Stimulated activated CD4-positive, alpha-beta T cell treated with anti-CD3 and anti-CD28 coated beads, Interleukin-2, amount 100 ng/mL, for 48 hours (primary cell): Measurements from ENCODE around the gene CDH4.

Experiments used
- DNase-seq, 2 donors: peaks; one replicate each; pipeline ENCODE4 v3.0.0-alpha.2; 2020

CDH4 gene

DNA sequence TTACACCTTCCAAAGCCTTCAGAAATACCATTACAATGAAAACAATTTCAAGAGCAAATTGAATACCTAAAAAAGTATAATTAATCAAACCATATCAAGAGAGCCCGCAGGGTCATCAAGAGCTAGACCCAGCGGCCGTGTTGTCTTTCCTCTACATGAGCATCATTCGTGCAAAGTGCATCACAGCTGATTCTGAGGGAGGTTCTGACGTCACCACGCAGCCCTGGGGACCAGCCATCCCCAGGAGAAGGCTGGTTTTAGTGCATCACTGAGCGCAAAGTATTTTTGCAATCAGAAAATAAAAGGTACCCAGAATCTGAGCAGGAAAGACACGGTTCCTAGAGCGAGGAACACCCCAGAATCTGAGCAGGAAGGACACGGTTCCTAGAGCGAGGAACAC is 371.4 kb downstream of the CDH4 start:
- DNase-seq = no peak

DNA sequence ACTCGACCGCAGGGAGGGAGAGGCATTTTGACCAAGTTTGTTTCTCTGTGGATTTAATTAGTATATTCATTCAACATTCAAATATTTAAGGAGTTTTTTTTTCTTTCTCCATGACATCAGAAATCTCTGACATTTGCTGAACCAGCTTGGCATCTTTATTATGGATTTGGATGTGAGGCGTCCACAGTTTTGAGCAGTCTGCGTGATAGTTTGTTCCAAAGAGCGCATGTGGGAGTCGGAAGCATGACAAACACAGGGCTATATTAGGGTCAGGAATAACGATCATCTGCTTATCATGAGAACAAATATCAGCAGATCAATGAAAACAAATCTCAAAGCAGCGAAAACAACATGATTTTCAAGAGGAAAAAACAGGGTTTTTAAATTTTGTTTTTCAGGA is 373.2 kb downstream of the CDH4 start:
- DNase-seq = no peak

DNA sequence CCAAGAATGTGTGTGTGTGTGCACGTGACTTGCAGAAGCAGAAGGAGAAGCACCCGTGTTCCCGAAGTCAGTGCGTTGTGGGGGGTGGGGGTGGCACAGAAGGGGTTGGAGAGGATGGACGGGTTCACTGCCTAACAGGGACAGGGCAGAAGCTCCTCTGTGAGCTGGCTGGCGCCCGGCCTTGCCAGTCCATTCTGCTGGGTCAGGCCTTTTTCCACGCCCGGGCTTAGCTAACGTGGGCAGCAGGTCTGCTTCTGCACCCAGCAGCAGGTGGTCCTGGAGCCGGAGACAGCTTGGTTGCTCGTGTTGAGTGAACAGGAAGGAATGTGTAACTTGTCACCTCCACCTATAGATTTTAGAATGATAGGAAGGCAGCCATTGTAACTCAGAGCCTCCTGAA is 374.4 kb downstream of the CDH4 start:
- no peak for DNase-seq

DNA sequence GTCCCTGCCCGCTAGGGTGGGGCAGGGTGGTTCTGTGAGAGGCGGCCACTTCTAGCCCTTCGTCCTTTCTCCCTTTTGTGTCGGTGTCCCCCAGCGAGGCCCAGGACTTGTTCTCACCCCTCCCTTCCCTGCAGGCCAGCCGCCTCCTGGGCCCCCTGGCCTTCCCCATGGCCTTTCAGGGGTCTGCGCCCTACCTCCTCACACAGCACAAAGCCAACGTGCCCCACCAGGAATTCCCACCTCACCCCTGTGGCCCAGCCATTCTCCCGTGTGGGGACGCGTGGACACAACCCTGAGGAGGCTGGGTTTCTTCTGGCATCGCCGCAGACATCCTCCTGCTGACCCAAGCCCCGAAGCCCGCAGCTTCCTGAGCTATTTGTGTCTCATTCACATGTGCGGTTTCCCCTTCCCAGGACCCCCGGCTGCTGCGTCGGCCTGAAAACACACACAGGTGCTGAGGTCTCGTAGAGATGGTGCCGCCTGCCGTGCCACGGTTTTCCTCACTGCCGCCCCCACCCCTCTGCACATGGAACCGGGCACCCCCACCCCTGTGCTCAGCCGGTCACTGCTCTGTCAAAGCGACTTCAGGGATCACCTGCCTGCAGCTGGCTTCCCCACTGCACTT is 375.8 kb downstream of the CDH4 start:
- DNase-seq = no peak

DNA sequence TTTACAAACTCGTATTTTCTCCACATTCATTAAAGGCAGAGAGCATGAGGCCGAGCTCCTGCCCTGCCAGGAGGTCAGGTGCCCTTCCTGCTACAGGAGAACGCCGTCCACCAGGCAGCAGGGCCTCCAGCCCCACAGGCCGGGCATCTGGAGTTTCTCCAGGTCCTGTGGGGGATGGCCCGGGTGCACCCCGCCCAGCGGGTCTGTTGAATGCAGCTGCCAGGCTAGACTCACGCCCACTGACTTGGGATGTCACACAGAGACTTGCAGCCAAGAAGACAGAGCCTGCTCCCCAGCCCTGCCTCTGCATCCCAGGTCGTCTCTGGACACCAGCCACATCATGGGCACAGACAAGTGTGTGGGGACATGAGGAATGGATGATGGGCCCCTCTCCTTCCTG is 376.4 kb downstream of the CDH4 start:
- DNase-seq = no peak

DNA sequence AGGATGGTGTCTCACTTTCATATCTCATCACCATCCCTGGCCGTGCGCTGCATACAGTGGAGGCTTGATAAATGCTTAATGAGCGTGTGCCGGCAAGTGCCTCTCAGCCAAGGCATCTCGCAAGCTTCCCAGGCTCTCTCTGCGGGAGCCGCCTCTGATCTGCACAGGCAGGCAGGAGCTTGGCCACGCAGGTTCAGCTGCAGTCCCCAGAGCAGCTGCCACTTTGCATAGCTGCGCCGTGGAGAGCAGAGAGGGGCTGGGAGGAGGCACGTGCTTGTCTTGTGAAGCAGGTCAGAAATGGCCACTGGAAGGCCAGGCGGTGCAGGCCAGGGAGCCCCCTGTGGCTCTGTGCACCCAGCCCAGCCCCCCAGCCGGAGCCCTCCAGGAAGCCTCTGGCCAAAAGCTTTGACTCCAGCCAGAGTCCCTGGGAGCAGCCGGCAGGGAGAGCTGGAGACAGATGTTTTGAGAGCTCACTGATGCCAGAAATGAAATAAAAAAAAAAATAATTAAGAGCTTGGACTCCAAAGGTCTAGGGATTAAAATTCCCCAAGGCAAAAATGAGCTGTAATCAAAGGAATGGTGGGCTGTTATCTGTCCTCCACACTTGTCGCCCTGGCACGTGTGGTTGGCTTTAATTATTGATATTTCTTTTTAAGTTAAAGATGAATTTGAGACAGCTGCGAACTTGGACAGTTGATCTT is 377.0 kb downstream of the CDH4 start:
- DNase-seq = no peak

DNA sequence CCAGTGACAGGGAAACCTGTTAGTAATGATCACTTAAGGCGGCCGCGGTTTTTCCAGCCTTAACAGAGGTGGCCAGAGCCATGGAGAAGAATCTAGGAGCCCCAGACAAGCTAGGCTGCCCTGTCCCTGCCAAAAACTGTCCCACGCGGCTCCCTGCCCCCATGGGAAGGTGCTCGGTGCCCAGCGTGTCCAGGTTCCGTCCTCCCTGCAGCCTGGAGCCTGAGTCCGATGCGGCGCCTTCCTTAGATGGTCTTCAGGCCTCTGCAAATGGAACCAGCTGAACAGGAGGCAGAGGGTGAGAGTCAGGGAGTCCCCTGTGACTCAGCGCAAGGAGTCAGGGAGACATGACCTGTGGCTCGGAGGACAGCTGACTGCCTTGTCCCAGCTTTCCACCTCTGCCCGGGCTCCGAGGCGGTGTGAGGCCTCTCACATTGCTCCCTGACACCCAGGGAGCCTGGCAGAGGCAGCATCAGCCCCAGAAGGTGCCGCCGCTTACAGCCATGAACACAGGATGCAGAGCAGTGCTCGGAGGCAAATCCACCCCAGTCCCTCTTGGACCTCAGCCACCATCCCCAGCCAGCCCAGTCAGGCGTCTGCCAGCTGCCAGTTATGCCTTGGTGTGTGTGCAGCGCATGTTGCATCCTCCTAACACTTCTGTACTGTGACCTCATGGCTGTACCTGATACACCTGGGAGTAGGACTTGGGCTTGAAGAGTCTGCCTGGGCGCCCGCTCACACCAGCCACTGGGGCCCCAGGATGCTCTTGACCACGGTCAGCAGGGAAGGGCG is 377.7 kb downstream of the CDH4 start:
- DNase-seq = no peak

DNA sequence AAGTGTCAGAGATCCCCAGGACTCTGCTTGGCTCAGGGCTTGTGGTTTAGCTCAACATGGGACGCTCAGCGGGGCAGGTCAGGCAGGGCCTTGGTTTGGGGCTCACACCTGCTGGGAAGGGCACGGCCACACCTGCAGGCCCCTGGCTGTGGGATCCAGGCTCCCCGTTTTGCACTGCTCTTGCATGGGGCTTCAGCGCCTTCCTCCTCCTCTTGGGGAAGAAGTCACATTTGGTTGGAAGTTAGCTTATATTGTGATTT is 378.3 kb downstream of the CDH4 start:
- no peak for DNase-seq

DNA sequence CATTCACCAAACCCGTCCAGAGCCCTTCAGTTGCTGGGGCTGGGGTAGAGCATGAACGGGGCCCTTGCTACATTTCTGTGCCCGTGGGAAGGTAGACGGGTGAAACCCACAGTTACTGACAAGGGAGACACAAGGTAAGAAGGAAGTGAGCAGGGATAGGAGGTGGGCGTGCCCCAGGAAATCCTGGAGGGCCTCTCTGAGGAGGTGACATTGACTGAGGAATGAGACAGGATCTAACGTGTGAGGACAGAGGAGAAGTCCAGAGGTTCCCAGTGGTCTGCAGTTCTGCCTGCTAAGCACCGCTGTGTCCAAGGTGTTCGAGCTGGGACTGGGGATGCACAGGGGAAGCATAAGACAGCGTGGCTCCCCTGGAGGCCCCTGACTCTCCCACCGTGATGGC is 378.8 kb downstream of the CDH4 start:
- DNase-seq = no peak

DNA sequence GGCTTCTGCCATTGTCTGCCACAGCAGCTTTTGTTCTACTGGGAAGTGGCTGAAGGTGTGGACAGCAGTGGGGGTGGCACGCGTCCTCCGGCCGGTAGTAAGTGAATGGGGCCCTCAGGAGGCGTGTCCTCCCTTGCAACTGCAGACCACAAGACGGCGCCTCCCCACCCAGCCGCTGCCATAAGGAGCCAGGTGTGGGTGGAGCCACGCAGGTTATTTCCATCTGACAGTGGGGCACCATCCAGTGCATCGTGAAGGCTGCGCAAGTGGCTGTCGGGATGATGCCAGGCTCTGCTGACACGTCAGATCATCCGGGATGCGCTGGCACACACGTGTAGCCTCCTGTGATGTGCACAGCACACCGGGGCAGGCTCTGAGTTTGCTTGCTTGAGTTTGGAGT is 379.7 kb downstream of the CDH4 start:
- no peak for DNase-seq

DNA sequence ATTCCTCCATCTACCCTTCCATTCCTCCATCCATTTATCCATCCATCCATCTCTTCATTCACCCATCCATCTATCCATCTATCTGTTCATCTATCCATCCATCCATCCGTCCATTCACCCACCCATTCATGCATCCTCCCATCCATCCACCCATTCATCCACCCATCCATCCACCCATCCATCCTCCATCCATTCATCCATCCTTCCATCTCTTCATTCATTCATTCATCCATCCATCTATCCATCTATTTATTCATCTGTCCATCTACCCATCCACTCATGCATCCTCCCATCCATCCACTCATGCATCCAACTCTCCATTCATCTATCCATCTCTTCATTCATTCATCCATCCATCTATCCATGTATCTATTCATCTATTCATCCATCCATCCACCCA is 380.9 kb downstream of the CDH4 start:
- DNase-seq = no peak

DNA sequence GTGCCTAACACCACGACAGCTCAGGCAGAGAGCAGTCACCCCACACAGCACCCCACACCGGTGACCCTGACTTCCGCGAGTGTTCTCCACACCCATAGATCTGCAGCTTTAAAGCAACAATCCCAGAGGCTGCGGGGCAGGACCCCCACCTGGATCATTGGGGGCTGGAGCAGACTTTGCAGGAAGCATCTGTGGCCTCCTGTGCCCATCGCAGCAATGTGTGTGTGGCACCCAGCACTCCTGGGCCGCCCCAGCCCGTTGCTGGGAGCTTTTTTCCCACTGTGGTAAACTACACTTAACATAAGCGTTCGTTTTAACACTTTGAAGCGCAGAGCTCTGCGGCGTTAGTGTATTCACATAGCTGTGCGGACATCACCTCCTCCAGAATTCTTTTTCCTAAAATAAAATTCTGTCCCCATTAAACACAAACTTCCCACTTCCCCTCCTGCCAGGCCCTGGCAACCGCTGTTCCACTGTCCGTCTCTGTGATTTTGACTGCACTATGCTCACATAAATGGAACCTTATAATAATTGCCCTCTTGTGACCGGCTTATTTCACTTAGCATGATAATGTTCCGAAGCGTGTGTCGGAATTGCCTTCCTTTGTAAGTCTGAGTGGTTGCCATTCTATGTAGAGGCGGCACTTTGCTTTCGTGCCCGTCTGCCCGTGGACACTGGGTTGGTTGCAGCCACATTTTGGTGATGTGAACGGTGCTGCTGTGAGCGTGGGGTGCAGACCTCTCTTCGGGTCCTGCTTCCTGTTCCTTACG is 382.5 kb downstream of the CDH4 start:
- DNase-seq = no peak

DNA sequence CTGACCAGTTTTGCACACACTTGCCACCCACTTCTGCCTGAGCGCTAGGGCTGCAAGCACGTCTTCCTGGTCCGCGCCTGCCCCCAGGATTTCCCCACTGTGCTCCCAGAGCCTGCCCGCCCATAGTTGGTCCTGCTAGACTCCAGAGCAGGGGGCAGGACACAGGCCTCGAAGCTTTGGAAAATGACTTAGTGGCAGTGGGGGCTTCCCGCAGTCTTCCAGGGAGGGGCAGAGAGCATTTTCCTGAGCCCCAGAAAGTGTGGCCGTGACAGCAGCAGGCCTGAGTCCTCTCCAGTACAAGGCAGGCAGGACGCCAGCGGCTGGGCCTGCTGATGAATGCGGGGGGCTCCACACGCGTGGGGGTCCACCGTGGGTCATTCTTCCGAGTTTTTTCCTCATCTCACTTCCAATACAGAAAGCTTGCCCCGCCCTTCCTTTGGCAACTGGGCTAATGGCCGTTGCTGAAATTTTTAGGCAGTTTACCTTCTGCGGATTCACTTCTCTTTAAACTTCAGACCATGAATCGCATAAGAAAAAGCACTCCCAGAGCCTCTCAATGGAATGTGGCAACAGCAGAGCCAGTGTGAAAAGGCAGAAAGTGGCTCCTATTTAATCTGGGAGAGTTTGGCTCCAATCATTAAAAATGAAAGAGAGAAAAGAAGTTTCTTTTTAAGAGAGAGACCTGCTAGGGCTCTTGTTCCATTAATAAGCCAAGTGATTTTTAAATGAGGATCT is 383.8 kb downstream of the CDH4 start:
- DNase-seq = no peak

DNA sequence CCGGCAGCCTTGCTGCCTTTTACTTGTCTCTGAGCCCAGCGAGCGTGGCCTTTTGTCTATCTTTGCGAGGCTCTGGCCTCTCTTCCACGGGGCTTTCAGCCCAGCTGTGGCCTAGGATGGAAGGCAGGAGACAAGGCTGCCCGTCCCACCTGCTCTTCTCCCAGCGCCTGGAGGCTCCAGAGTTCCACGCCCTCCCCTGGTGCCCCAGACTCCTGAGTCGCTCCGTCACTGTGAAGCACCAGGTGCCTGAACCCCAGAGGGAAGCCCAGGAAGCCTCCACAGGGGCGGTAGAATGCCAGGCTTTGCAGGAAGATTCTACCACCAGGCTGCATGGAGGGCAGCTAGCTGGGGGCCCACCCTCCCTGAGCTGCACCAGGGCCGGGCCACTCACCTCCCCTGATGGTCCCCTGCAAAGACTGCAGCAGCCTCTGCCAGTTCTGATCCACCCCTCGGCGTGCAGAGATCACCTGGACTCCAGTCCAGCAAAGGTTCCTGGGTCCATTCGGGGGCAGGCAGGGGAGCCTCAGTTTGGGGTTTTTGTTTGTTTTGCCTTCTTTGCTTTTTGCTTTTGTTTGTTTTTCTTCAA is 384.6 kb downstream of the CDH4 start:
- no peak for DNase-seq

DNA sequence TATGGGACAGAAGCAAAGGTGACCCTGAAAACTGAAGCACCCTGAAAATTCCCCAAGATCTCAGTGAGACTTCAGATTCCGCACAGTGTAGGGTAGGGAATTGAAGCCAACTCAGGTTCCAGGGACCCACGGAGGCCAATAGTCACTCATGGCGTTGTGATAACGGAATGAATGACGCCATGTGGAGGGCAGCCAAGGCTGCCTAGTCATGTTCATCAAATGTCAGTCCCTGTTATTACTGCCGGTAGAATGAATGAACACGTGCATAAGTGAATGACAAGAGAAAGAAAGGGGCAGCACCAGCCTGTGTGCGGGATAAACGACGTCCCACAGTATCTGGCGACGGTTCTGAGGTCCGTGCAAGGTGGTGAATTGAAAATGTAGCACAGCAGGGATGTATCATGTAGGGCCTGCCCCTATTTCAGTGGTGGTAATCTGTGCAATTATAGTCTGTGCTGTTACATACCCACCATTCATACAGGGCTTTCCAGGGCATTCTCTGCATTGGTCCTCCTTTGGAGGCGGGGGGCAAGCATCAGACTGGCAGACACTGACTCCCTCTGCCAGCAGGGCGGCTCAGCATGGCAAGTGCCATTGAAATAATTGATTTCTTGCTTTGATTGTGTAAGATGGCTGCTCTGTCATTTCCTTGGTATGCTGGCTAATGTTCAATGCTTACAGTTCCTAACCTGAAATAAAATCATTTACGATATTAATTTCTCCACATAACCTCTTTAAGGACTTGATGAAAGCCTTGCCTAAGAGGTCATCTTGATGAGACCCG is 386.9 kb downstream of the CDH4 start:
- DNase-seq = no peak

DNA sequence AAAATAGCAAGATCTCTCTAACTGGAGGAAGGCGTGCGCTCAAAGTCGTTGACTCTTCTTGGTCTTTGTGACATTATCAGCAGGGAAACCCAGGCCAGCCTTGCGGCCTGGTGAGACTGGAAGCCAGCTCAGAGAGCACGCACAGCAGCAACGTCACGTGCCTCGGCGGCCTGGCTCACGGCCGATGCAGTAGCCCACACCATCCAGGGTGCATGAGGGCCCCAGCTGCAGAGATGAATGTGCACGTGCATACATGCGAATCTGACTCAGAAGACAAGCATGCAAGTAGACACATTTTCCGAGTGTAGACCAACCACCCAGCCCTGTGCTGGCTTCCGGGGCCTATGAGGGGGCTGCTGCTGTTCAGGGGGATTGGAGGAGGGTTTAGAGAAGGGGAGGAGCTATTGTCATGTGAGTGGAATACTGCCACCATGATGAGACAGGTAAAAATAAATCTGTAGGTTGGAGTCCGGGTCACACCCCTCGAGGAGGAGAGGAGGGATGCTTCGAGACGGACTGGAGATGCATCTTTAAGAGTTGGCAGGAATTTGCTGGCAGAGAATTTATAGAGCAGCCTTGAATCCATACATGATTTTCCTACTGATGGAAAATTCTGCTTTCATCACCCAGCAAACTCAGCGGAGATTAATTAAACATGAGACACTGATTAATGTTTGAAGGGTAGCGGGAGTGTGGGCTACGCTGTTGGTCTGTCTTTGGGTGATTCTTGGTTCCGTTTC is 388.2 kb downstream of the CDH4 start:
- no peak for DNase-seq

DNA sequence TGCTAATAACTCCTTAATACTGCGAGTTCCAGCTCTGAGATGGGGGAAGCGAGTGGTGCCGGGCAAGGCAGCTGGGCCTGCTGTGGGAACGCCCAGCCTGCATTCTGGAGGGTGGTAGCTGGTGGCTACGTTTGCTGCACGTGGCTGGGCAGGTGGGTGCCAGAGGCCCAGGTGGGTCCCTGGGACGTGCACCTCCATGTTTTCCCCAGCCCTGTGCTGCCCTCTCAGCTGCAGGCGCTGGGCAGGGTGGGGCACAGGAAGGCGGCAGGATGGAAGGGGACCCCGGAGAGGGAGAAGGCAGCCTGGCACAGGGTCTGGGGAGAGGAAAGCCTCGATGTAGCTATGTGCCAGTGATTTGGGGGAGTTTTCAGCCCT is 388.8 kb downstream of the CDH4 start:
- DNase-seq = no peak

DNA sequence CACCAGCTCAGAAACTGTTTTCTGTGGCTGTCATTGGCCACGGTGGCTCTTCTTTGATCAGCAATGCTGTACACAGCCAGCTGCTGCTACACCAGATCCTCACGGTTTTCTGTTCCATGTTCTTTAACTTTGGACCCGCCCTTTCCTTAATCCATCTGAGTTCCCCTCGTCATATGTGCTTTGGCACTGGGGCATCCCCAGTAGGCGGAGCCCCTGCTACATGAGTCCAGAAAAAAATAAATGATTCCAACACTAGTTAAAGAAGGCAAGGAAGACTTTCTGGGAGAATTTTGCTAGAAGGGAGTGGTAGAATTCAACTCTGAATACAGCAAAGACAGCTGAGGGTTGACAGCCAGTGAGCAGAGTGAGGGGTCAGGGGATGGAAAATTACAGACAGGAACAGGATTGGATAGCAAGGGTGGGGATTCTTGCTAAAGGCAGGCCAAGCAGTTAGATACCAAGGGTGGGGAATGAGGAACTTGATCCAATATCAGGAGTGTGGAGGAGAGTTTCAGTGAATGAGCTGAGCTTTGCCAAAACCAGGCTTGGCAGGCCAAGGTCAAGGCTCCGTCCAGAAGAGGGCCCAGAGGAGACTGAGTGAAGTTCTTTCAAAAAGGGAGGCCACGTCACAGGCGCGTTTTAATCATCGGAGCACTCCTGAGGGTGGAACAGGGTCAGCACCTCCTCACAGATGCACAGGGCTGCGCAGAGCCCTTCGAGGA is 391.8 kb downstream of the CDH4 start:
- no peak for DNase-seq

DNA sequence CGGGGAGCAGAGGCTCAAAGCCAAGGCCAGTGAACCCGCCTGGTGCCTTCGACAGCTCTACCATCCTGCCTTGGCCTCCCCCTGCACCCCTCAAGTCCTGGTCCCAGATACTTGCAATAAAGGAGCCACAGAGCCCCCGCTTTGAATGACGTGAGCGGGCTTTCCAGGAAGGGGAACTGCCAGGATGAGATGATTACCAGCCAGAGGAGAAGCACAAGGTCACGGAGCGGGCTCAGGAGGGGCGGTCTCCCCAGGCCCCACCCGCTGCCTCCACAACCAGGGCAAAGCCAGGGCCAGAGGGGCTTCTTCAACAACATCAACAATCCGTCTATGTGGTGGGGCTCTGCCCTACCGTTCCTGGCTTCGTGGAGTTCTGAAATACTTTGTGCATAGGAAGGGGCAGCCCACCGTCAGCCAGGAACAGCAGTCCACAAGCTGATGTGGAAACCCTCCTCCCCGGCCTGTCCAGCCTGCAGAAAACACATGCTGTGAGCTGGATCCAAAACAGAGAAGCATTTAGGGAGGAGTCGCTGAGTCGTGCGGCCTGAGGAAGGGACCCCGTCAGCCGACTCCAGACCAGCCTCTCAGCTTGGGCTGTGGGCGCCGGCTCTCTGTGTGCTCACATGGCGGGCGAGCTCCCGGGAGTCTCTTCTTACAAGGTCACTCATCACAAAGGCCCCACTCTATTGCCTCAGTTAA is 392.5 kb downstream of the CDH4 start:
- no peak for DNase-seq

DNA sequence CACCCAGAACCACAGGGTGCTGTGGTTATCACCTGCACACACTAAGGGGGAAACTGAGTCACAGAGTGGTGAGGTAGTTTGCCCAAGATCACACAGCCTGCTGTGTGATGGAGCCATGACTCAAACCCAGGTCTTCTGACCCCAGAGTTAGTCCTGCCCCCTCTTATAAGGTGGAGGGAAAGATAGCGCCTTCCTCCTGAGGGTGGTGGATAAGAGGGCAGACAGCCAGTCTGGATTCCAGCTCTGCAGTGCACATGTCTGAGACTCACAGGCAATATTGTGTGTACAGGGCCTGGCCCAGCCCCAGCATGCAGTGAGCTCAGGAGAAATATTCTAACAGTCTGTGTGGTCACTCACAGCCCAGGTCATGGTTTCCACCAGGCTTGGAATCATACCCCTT is 393.7 kb downstream of the CDH4 start:
- no peak for DNase-seq
